HG03571 (cell line): ENCODE data around the gene ZNF138.
A peak's percentile ranks its signal among the peaks of the same experiment; 100 is the strongest.
"Not testable (repeated sequence)": the region's sequence is repeated elsewhere in the genome, so short reads cannot be mapped to it uniquely, and the experiment has no call there.

Experiments
- ATAC-seq: cut with Tn5 transposase; IDR thresholded peaks from one replicate; pipeline ENCODE4 v1.9.1; 2021; ENCODE audit not compliant: unreplicated experiment

ZNF138 gene

GRCh38 chr7:64794171-64794844, at the start of gene ZNF138:
Gene ZNF138, plus strand, starts transcription at chr7:64794428. Its CDS starts 141 bp downstream, at chr7:64794569.
- peak; percentile 100 for ATAC-seq

- ATAC-seq, result no peak
These were observed 49.5 kb upstream of the ZNF138 start for GRCh38 chr7:64744680-64745079.

- no peak for ATAC-seq
These were observed 46.4 kb upstream of the ZNF138 start for GRCh38 chr7:64747802-64748201.

GRCh38 chr7:64753032-64753431, 41.2 kb upstream of the ZNF138 start:
- no peak for ATAC-seq

- no peak for ATAC-seq
These were observed 38.4 kb upstream of the ZNF138 start for GRCh38 chr7:64755865-64756264.

- no peak for ATAC-seq
These were observed 36.1 kb upstream of the ZNF138 start for GRCh38 chr7:64758151-64758550.

GRCh38 chr7:64768824-64769223, 25.4 kb upstream of the ZNF138 start:
- no peak for ATAC-seq

GRCh38 chr7:64774204-64774842, 19.9 kb upstream of the ZNF138 start:
- ATAC-seq, result no peak

GRCh38 chr7:64775289-64775688, 18.9 kb upstream of the ZNF138 start:
- no peak for ATAC-seq

GRCh38 chr7:64784842-64785241, 9.4 kb upstream of the ZNF138 start:
- ATAC-seq, result not testable (repeated sequence)

GRCh38 chr7:64787295-64787694, 6.9 kb upstream of the ZNF138 start:
- no peak for ATAC-seq

- ATAC-seq, result not testable (repeated sequence)
These were observed 5.0 kb upstream of the ZNF138 start for GRCh38 chr7:64789241-64789640.

- ATAC-seq, result no peak
These were observed 997 bp upstream of the ZNF138 start for GRCh38 chr7:64793106-64793755.

- no peak for ATAC-seq
These were observed 948 bp downstream of the ZNF138 start for GRCh38 chr7:64795176-64795575.

- not testable (repeated sequence) for ATAC-seq
These were observed 4.9 kb downstream of the ZNF138 start for GRCh38 chr7:64799169-64799568.

- ATAC-seq, result no peak
These were observed 8.5 kb downstream of the ZNF138 start for GRCh38 chr7:64802699-64803098.

- no peak for ATAC-seq
These were observed 13.6 kb downstream of the ZNF138 start for GRCh38 chr7:64807731-64808365.

- no peak for ATAC-seq
These were observed 17.5 kb downstream of the ZNF138 start for GRCh38 chr7:64811767-64812166.

- no peak for ATAC-seq
These were observed 36.7 kb downstream of the ZNF138 start for GRCh38 chr7:64830926-64831325.

GRCh38 chr7:64832136-64832535, 37.9 kb downstream of the ZNF138 start:
- ATAC-seq, result no peak

- no peak for ATAC-seq
These were observed 40.8 kb downstream of the ZNF138 start for GRCh38 chr7:64834989-64835388.

- ATAC-seq, result not testable (repeated sequence)
These were observed 41.6 kb downstream of the ZNF138 start for GRCh38 chr7:64835856-64836255.
